Keratinocyte (primary cell): ENCODE data around the gene GRK3.

Experiments
- EZH2 ChIP-seq: IDR thresholded peaks from one replicate; pipeline ENCODE4 v1.6.1; 2012; ENCODE audit warnings: inconsistent platforms, mild to moderate bottlenecking, low read length, moderate library complexity
- TF ChIP-seq, protein P1 (sequence below), 3 experiments: IDR thresholded peaks in 1 of 3; conservative IDR thresholded peaks in 1 of 3; optimal IDR thresholded peaks in 1 of 3; 2 replicates in 2 of 3; 3 replicates in 1 of 3; pipeline versions ENCODE3 to v1.5.1; 2011; ENCODE audit warnings: low read length in 3 of 3, mild to moderate bottlenecking in 3 of 3, moderate library complexity in 2 of 3, control low read depth in 1 of 3, inconsistent platforms in 1 of 3; ENCODE audit not compliant: insufficient read depth in 2 of 3; ENCODE audit errors: extremely low read depth in 1 of 3

DNA sequence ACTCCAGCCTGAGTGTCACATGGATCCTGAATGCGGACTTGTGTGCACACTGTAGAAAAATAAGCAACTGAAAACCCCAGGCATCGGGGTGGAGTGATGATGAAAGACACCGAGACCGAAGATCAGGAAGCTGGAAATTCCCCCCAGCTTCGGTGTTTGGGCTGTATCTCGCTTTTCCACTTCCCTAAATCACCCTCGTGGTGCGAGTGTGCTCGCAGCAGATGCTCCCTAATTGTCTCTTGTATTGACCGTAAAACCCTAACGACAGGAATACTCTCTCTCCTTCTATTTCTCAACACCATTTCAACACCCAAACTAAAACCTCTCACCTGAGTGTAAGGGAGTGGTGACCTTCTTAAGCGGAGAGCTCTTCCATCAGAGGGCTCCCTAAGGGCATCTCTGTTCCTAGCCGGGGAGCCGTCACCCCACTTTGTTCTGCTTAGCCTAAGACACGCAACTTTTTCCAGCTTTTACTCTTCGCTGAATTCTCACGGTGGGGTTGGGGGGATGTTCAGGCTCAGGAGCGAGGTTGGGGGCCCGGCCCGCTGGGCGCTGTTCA lies 635 bp upstream of the GRK3 start:
- no peak for TF ChIP-seq EZH2
- TF ChIP-seq, protein P1, sequence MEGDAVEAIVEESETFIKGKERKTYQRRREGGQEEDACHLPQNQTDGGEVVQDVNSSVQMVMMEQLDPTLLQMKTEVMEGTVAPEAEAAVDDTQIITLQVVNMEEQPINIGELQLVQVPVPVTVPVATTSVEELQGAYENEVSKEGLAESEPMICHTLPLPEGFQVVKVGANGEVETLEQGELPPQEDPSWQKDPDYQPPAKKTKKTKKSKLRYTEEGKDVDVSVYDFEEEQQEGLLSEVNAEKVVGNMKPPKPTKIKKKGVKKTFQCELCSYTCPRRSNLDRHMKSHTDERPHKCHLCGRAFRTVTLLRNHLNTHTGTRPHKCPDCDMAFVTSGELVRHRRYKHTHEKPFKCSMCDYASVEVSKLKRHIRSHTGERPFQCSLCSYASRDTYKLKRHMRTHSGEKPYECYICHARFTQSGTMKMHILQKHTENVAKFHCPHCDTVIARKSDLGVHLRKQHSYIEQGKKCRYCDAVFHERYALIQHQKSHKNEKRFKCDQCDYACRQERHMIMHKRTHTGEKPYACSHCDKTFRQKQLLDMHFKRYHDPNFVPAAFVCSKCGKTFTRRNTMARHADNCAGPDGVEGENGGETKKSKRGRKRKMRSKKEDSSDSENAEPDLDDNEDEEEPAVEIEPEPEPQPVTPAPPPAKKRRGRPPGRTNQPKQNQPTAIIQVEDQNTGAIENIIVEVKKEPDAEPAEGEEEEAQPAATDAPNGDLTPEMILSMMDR (optimal IDR thresholded peaks at IDR 0.05 in 1 of 3, IDR thresholded peaks at IDR 0.05 in 1 of 3, conservative IDR thresholded peaks at IDR 0.05 in 1 of 3; ENCODE audit: extremely low read depth in 1 of 3, insufficient read depth in 2 of 3, low read length in 3 of 3), result peak in 1 of 3 experiments; percentile 11
